GM10266 (cell line): Measurements from ENCODE around the gene GRK3.
"Not testable (repeated sequence)": the region's sequence is repeated elsewhere in the genome, so short reads cannot be mapped to it uniquely, and the experiment has no call there.

ENCODE experiments used
- DNase-seq: peaks from one replicate; pipeline ENCODE4 v3.0.0; 2012; ENCODE audit errors: extremely low spot score
- TF ChIP-seq, protein P1 (sequence below): IDR thresholded peaks from 2 replicates; pipeline ENCODE4 v1.5.1; 2012; ENCODE audit warnings: mild to moderate bottlenecking, low read depth; ENCODE audit not compliant: control insufficient read depth, insufficient read depth; ENCODE audit errors: missing control alignments

GRK3 gene

DNA sequence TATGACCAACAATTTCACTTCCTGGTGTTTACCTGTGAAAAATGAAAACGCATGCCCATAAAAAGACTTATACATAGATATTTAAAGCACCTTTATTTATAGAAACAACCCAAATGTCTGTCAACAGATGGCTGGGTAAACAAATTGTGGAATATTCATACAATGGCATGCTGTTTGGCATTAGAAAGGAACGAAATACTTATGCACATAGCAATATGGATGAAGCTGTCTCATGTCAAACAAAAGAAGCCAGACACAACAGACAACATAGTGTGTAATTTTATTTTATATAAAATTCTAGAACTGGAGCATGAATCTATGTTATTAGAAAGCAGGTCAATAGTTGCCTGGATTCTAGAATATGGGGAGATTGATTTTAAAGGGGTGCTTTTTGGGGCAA lies 38.0 kb downstream of the GRK3 start:
- no peak for DNase-seq
- TF ChIP-seq, protein P1, sequence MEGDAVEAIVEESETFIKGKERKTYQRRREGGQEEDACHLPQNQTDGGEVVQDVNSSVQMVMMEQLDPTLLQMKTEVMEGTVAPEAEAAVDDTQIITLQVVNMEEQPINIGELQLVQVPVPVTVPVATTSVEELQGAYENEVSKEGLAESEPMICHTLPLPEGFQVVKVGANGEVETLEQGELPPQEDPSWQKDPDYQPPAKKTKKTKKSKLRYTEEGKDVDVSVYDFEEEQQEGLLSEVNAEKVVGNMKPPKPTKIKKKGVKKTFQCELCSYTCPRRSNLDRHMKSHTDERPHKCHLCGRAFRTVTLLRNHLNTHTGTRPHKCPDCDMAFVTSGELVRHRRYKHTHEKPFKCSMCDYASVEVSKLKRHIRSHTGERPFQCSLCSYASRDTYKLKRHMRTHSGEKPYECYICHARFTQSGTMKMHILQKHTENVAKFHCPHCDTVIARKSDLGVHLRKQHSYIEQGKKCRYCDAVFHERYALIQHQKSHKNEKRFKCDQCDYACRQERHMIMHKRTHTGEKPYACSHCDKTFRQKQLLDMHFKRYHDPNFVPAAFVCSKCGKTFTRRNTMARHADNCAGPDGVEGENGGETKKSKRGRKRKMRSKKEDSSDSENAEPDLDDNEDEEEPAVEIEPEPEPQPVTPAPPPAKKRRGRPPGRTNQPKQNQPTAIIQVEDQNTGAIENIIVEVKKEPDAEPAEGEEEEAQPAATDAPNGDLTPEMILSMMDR = no peak

DNA sequence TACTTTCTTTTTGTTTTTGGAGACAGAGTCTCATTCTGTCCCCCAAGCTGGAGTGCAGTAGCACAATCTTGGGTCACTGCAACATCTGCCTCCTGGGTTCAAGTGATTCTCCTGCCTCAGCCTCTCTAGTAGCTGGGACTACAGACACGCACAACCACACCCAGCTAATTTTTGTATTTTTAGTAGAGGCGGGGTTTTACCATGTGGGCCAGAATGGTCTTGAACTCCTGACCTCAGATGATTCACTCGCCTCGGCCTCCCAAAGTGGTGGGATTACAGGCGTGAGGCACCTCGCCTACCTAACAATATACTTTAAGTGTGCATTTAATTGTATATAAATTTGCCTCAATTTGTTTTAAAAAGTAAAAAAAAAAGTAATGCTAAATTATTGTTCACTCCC lies 38.4 kb downstream of the GRK3 start:
- no peak for DNase-seq
- TF ChIP-seq, protein P1 = no peak

DNA sequence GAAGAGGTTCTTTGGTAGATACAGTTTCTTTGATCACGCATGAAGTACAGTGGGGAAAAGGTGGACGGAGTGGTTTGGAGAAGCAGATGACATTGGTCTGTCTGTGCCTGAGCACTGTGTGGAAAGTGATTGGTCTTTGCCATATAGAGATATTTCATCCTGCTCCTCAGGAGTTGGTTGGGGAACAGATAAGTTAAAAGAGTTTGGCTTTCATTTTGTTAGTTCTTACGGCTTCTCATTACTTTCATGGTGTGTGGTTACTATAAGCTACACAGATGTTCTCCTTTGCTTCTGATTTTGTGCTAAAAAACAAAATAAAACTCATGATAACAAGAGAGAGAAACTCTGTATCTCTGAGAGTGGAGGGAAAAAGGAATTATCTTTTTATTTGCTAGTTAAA lies 40.7 kb downstream of the GRK3 start:
- DNase-seq = not testable (repeated sequence)

DNA sequence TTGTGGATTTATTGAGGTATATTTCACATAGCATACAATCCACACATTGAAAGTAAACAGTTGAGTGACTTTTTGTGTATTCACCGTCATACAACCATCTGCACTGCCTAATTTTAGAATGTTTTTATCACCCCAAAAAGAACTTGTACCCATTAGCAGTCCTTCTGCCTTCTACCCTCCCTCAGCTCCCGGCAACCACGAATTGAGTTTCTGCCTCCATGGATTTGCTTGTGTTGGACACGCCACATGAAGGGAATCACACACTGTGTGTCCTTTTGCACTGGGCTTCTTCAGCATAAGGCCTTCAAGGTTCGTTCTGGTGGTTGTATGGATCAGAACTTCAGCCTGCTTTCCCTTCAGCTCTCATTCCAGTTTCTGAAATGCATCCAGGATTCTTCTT lies 41.1 kb downstream of the GRK3 start:
- DNase-seq = not testable (repeated sequence)

DNA sequence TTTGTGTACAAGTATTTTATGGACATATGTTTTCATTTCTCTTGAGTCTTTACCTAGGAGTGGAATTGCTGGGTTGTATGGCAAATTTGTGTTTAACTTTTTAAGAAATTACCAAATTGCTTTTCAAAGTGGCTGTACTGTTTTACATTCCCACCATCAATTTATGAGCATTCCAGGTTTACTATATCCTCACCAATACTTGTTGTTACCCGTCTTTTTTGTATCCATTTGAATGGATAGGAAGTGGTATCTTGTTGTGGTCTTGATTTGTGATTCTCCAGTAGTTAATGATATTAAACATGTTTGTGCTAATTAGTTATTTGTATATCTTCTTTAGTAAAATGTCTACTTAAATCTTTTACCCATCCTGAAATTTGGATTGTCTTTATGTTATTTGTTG lies 46.8 kb downstream of the GRK3 start:
- not testable (repeated sequence) for DNase-seq

DNA sequence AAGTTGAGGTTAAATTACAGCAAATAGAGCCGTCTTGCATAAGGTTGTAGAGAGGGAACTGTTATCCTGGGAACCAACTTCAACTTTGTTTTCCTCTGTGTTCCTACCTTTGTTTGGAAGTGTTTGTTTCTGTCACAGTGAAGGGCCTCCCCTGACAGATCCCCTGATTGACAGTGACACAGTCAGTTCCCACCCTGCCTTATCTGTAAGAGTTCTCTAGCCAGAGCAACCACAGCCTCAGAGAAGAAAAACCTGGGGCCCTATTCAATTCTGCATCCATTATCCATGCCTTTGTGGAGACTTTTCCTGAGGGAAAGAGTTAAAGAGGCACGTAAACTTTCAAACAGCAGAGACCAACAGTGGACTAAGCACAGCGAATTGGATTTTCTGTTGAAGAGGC lies 48.7 kb downstream of the GRK3 start:
- not testable (repeated sequence) for DNase-seq

DNA sequence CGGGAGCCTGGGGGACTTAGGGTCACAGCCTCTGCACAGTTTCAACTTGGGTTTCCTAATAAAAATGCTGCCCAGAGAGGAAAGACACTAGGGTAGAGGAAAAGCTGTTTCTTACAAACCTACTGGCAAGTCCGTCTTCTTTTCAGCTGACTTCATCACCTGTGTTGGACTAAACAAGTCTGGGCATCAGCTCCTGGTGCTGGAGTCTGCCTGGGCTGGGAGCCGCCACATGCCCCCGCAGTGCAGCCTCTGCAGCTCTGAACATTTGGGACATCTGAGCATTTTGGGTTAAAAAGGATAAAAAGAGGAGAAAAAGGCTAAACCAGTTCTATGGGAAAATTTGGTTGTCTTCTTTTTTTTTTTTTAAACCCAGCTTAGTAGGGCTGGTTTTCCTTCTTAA lies 49.1 kb downstream of the GRK3 start:
- DNase-seq = not testable (repeated sequence)

DNA sequence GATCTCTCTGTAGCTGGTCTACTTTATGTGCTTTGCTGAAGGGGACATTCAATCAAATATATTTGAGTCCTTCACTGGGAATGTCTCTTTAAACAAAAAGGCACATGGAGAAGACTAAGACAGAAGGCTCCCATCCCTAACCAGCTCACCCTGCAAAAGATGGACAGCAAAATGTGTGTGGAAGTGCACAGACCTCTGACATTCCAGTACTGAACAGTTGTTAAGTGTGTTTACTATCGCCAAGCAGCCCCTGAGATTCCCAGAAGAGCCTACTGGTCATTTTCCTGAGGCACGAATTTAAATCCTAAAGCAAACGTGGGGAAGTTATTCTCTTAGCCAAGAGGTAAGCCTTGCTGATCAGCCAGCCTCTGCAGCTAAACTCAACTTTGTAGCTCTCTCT lies 50.3 kb downstream of the GRK3 start:
- not testable (repeated sequence) for DNase-seq

DNA sequence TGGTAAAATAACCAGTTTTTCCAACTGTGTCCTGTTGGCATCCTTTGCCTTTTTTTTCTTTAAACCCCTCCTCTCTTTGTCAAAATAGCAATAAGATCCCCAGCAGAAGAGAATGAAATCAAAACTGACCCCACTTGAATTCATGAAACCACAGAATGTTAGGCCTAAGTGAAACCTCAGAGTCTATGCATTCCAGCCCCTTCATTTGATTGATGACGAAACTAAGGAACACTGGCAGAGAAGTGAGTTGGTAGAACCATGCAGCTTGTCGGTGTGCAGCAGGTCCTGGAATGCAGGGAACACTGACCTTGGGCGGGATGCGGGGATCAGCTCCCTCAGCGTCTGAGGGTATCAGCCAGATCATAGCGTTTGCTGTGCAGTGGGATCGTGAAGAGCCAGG lies 57.5 kb downstream of the GRK3 start:
- no peak for DNase-seq
- TF ChIP-seq, protein P1 = no peak

DNA sequence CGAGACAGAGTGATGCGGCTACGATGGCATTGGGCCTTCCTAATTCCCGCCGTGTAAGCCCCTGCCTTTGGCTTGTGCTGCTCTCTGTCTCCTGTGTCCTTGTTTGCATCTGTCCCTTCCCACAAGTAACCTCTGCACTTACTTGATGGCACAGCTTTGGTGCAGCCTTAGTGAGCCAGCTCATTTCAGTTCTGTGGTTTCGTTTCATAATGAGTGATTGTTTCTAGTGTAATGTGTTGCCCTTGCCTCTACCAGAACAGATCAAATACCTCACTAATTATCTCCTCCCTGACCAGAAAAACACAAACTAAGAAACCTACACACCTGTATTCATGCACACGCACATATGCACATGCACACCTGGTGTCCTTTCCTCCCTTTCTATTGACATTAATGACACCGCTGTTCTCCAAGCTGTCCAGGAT lies 58.8 kb downstream of the GRK3 start:
- DNase-seq = peak; percentile 24
- TF ChIP-seq, protein P1 = no peak

DNA sequence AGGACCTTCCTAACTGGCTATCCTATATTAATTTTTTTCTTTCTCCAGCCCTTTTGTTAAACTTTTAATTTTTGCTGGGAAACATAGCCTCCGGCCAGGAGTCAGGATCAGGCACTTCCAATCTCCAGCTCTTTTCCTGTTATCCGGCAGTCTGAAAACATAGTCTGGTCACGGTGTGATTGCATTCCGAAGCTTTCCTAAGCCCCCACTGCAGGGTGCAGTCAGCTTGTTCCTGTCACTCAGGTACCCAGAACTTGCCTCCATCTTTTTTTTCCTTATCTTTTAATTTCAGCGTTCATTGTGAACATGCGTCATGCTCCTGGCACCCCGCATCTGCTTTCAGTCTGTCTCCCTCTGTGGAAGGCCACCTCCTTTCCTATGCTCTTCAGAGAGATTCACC lies 59.4 kb downstream of the GRK3 start:
- TF ChIP-seq, protein P1 = no peak
- no peak for DNase-seq
